ENCODE results near the gene TMIGD2.

DNA sequence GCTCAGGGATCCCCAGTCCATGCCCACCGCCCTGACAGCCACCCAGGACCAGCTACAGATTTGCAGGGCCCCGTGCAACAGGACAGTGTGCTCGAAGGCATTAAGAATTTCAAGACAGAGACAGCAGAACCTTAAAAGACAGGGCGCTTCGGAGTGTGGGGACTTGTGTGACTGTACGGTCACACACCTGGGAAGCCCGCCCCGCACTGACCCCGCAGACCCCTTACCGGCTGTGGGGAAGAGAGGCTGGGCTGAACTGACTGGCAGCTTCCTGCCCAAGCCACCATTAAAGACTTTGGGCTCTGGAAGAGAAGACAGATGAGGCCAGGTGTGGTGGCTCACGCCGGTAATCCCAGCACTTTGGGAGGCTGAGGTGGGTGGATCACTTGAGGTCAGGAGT is 22.0 kb upstream of the TMIGD2 start:
- TF ChIP-seq POLR2A (IDR thresholded peaks at IDR 0.05) (no peak), POLR2AphosphoS5 (IDR thresholded peaks at IDR 0.05) (no peak)
- TF ChIP-seq, protein P1, sequence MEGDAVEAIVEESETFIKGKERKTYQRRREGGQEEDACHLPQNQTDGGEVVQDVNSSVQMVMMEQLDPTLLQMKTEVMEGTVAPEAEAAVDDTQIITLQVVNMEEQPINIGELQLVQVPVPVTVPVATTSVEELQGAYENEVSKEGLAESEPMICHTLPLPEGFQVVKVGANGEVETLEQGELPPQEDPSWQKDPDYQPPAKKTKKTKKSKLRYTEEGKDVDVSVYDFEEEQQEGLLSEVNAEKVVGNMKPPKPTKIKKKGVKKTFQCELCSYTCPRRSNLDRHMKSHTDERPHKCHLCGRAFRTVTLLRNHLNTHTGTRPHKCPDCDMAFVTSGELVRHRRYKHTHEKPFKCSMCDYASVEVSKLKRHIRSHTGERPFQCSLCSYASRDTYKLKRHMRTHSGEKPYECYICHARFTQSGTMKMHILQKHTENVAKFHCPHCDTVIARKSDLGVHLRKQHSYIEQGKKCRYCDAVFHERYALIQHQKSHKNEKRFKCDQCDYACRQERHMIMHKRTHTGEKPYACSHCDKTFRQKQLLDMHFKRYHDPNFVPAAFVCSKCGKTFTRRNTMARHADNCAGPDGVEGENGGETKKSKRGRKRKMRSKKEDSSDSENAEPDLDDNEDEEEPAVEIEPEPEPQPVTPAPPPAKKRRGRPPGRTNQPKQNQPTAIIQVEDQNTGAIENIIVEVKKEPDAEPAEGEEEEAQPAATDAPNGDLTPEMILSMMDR (IDR thresholded peaks at IDR 0.05), result no peak
